Trophoblast cell (in vitro differentiated cells and primary cell): ENCODE data around the gene RTN1.
A peak's percentile ranks its signal among the peaks of the same experiment; 100 is the strongest.

Experiments
- DNase-seq, 2 donors: peaks; one replicate each; pipeline ENCODE4 v3.0.0-alpha.2; 2016
- H2AFZ ChIP-seq: 2 replicates; pipeline ENCODE4 v1.6.1; 2013; ENCODE audit warnings: low read length, moderate library complexity, mild to moderate bottlenecking; ENCODE audit not compliant: insufficient read depth, poor library complexity
- H2AK5ac ChIP-seq: 2 replicates; pipeline ENCODE4 v1.6.1; 2013; ENCODE audit warnings: mild to moderate bottlenecking, low read length
- H2BK120ac ChIP-seq: 2 replicates; pipeline ENCODE4 v1.6.1; 2013; ENCODE audit warnings: low read length, mild to moderate bottlenecking, moderate library complexity; ENCODE audit not compliant: insufficient read depth, poor library complexity
- H2BK12ac ChIP-seq: 2 replicates; pipeline ENCODE4 v1.6.1; 2013; ENCODE audit warnings: mild to moderate bottlenecking, low read length, moderate library complexity
- H2BK5ac ChIP-seq: 2 replicates; pipeline ENCODE4 v1.6.1; 2013; ENCODE audit warnings: low read length, low read depth, moderate library complexity, mild to moderate bottlenecking; ENCODE audit not compliant: poor library complexity
- H3K14ac ChIP-seq: 2 replicates; pipeline ENCODE4 v1.6.1; 2013; ENCODE audit warnings: mild to moderate bottlenecking, low read length
- H3K18ac ChIP-seq: 2 replicates; pipeline ENCODE4 v1.6.1; 2013; ENCODE audit warnings: mild to moderate bottlenecking, low read length
- H3K23ac ChIP-seq: 2 replicates; pipeline ENCODE4 v1.6.1; 2013; ENCODE audit warnings: low read length
- H3K27ac ChIP-seq: 2 replicates; pipeline ENCODE4 v1.5.1; 2013; ENCODE audit warnings: low read depth, mild to moderate bottlenecking, inconsistent platforms, low read length, moderate library complexity
- H3K27me3 ChIP-seq: 2 replicates; pipeline ENCODE4 v1.6.1; 2013; ENCODE audit warnings: inconsistent platforms, mild to moderate bottlenecking, low read length, moderate library complexity; ENCODE audit not compliant: insufficient read depth
- H3K36me3 ChIP-seq, 2 experiments: 1 replicate in 1 of 2; 2 replicates in 1 of 2; pipeline ENCODE4 v1.6.1; 2013; ENCODE audit warnings: low read length in 2 of 2, mild to moderate bottlenecking in 2 of 2, moderate library complexity in 1 of 2; ENCODE audit not compliant: insufficient read depth in 2 of 2, control insufficient read depth in 1 of 2
- H3K4ac ChIP-seq: 2 replicates; pipeline ENCODE4 v1.6.1; 2013; ENCODE audit warnings: low read depth, mild to moderate bottlenecking, low read length, moderate library complexity
- H3K4me1 ChIP-seq, 2 experiments: 1 replicate in 1 of 2; 2 replicates in 1 of 2; pipeline ENCODE4 v1.6.1; 2013; ENCODE audit warnings: low read length in 2 of 2, mild to moderate bottlenecking in 2 of 2, moderate library complexity in 1 of 2; ENCODE audit not compliant: insufficient read depth in 2 of 2, control insufficient read depth in 1 of 2
- H3K4me2 ChIP-seq: 2 replicates; pipeline ENCODE4 v1.6.1; 2013; ENCODE audit warnings: inconsistent platforms, mild to moderate bottlenecking, low read length, moderate library complexity
- H3K4me3 ChIP-seq: 2 replicates; pipeline ENCODE4 v1.5.1; 2013; ENCODE audit warnings: mild to moderate bottlenecking, low read depth, low read length, inconsistent platforms
- H3K79me1 ChIP-seq: one replicate; pipeline ENCODE4 v1.6.1; 2013; ENCODE audit warnings: low read length
- H3K79me2 ChIP-seq: 2 replicates; pipeline ENCODE4 v1.6.1; 2013; ENCODE audit warnings: low read length, mild to moderate bottlenecking; ENCODE audit not compliant: control insufficient read depth, insufficient read depth, poor library complexity
- H3K9ac ChIP-seq: 2 replicates; pipeline ENCODE4 v1.6.1; 2013; ENCODE audit warnings: mild to moderate bottlenecking, low read length
- H3K9me3 ChIP-seq: 2 replicates; pipeline ENCODE4 v1.6.1; 2013; ENCODE audit warnings: low read depth, mild to moderate bottlenecking, control low read depth, inconsistent platforms, low read length; ENCODE audit not compliant: insufficient read depth
- H4K12ac ChIP-seq: 2 replicates; pipeline ENCODE4 v1.6.1; 2013; ENCODE audit warnings: low read depth, mild to moderate bottlenecking, low read length, moderate library complexity
- H4K8ac ChIP-seq: 2 replicates; pipeline ENCODE4 v1.6.1; 2013; ENCODE audit warnings: low read depth, mild to moderate bottlenecking, low read length, moderate library complexity
- H4K91ac ChIP-seq: one replicate; pipeline ENCODE4 v1.6.1; 2013; ENCODE audit warnings: low read depth, mild to moderate bottlenecking, low read length, moderate library complexity
- WGBS: extraction: QIAGEN DNeasy Blood & Tissue Kit; methylation state at CpG from one replicate; pipeline ENCODE4 v1.1.7; 2013; ENCODE audit warnings: missing lambda C conversion rate; ENCODE audit not compliant: insufficient read length, insufficient coverage; ENCODE audit errors: extremely low coverage; 5-methylcytosine and 5-hydroxymethylcytosine counted together

The RTN1 gene

DNA sequence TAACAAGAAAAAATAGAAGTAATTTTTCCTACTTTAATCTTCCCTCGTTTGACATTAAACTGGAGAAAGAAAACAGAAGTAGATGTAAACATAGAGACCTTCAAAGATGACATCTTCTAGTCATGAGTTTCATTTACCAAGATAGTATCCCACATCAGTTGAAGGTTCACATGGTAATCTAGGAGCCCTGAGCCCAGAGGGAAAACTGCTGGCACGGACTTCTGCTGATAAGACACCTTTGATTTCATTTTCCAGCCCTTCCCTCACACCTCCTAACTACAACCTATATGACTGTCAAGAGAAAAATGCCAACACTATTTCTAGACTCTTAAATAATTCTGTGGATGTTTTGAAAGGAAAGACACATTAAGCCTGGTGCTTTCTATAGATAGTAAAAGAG is 247.9 kb downstream of the RTN1 start:
- H4K12ac ChIP-seq = no peak overlapping the region
- no peak overlapping the region for H2AK5ac ChIP-seq
- H3K23ac ChIP-seq = no peak overlapping the region
- no peak overlapping the region for H3K4me3 ChIP-seq
- no peak overlapping the region for H3K14ac ChIP-seq
- no peak overlapping the region for H4K91ac ChIP-seq
- no peaks in the 10 kb centered on the region for H3K27me3 ChIP-seq
- no peak overlapping the region for H3K27ac ChIP-seq
- WGBS = no CpG with 5 or more reads among the region's 2 CpGs
- H2BK5ac ChIP-seq = no peak overlapping the region
- H4K8ac ChIP-seq = no peak overlapping the region
- H3K9me3 ChIP-seq = no peaks in the 10 kb centered on the region
- no peaks in the 10 kb centered on the region for H3K4me1 ChIP-seq
- H2BK120ac ChIP-seq = no peak overlapping the region
- H3K4me2 ChIP-seq = no peak overlapping the region
- H3K79me2 ChIP-seq = no peaks in the 10 kb centered on the region
- H2AFZ ChIP-seq = no peak overlapping the region
- H2BK12ac ChIP-seq = no peak overlapping the region
- no peaks in the 10 kb centered on the region for H3K79me1 ChIP-seq
- peak; percentile 70 to 74 for DNase-seq
- no peak overlapping the region for H3K18ac ChIP-seq
- no peak overlapping the region for H3K9ac ChIP-seq
- no peak overlapping the region for H3K4ac ChIP-seq
- no peaks in the 10 kb centered on the region for H3K36me3 ChIP-seq

DNA sequence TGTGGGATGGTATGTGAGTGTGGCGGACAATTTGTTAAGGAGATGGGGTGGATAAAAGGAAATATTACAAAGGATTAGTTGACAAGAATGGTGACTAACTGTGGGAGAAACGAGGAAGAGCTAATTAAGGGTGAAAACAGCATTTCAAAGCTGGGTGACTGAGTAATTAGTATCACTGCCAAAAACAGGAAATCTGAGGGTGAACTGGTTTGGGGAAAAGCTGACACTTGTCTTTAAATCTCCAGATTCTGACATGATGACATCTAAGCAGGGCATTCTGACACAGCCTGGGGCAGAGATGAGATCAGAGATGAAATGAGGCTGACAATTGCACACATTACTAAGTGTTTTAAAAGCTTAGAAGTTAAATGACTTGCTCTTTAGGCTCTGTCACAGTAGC is 251.5 kb downstream of the RTN1 start:
- WGBS = 95% methylated on average over 1 of the region's 2 CpGs
- Histone ChIP-seq H3K4ac (no peak overlapping the region), H3K27me3 (no peaks in the 10 kb centered on the region), H3K27ac (no peak overlapping the region), H3K4me1 (no peaks in the 10 kb centered on the region), H3K79me1 (no peaks in the 10 kb centered on the region), H4K12ac (no peak overlapping the region), H2AK5ac (no peak overlapping the region), H2AFZ (no peak overlapping the region), H3K4me2 (no peak overlapping the region), H2BK12ac (no peak overlapping the region), H4K8ac (no peak overlapping the region), H3K4me3 (no peak overlapping the region), H3K14ac (no peak overlapping the region), H3K18ac (no peak overlapping the region), H2BK120ac (no peak overlapping the region), H2BK5ac (no peak overlapping the region), H3K36me3 (no peaks in the 10 kb centered on the region), H3K23ac (no peak overlapping the region), H3K79me2 (no peaks in the 10 kb centered on the region), H4K91ac (no peak overlapping the region), H3K9ac (no peak overlapping the region), H3K9me3 (no peaks in the 10 kb centered on the region)
- DNase-seq = peak; percentile 82 to 91

DNA sequence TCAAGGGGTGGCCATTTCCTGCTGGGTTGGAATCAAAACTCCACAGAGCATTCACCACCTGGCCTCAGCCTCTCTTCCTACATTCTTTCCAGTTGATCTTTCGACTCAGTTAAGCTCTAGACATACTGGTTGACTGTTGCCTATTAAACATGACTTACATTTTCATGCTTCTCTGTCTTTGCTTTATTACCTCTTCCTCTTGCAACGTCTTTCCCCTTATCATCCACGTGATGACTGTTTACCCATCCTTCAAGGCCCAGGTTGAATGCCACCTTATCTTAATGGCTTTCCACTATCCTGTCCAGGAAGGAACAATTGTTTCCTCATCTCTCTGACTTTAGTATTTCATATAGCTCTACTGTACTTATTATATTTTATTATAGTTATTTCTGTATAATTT is 269.5 kb downstream of the RTN1 start:
- no peak overlapping the region for H3K14ac ChIP-seq
- H3K18ac ChIP-seq = no peak overlapping the region
- H3K9ac ChIP-seq = no peak overlapping the region
- no peak overlapping the region for H4K12ac ChIP-seq
- H2BK120ac ChIP-seq = no peak overlapping the region
- no peak overlapping the region for H3K4me2 ChIP-seq
- no peak overlapping the region for H2BK5ac ChIP-seq
- WGBS = no CpG with 5 or more reads among the region's 3 CpGs
- H2AFZ ChIP-seq = no peak overlapping the region
- H4K8ac ChIP-seq = no peak overlapping the region
- H3K36me3 ChIP-seq = no peaks in the 10 kb centered on the region
- H3K4me3 ChIP-seq = no peak overlapping the region
- H2AK5ac ChIP-seq = no peak overlapping the region
- no peaks in the 10 kb centered on the region for H3K79me2 ChIP-seq
- H3K9me3 ChIP-seq = no peaks in the 10 kb centered on the region
- H3K27me3 ChIP-seq = no peaks in the 10 kb centered on the region
- H3K23ac ChIP-seq = no peak overlapping the region
- DNase-seq = peak in 1 of 2 donors; percentile 17
- no peaks in the 10 kb centered on the region for H3K79me1 ChIP-seq
- H3K4me1 ChIP-seq = no peaks in the 10 kb centered on the region
- H3K4ac ChIP-seq = no peak overlapping the region
- no peak overlapping the region for H4K91ac ChIP-seq
- H2BK12ac ChIP-seq = no peak overlapping the region
- H3K27ac ChIP-seq = no peak overlapping the region

DNA sequence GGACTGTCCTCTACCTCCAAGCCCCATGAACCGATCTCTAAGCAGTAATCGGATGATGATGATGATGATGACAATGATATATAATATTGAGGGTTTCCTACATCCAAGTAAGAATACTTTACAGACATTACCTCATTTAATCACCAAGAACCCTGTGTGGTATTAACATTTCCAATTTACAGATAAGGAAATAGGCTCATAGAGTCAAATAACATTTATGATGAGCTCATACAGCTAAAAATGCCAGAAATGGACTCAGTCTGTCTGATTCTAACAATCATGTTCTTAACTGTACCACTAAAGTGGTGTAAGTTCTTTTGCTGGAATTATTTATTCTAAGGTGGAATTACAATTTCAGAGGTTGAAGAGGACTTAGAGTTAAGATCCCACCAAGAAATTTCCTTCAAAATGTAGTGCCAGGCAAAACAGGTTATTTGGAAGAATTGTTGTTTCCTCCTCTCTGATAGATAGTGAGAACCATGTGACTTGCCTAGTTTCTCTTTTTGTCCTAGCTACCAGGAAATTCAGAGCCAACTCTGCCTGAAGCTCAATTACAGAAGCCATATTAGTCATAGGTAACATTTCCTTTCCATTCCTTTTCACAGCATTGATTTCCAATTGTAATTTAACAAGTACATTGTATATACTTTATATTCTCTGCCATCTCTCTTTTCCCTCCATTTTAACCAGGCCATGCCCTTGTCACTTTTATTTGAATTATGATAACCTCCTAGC is 270.2 kb downstream of the RTN1 start:
- H2AFZ ChIP-seq = no peak overlapping the region
- H3K9me3 ChIP-seq = no peaks in the 10 kb centered on the region
- H4K91ac ChIP-seq = no peak overlapping the region
- no peaks in the 10 kb centered on the region for H3K4me1 ChIP-seq
- H3K27me3 ChIP-seq = no peaks in the 10 kb centered on the region
- no peak overlapping the region for H3K23ac ChIP-seq
- H3K36me3 ChIP-seq = no peaks in the 10 kb centered on the region
- H3K4me2 ChIP-seq = no peak overlapping the region
- no peak overlapping the region for H2BK12ac ChIP-seq
- no peak overlapping the region for H3K27ac ChIP-seq
- H3K9ac ChIP-seq = no peak overlapping the region
- no CpG with 5 or more reads among the region's 2 CpGs for WGBS
- H3K4ac ChIP-seq = no peak overlapping the region
- H4K8ac ChIP-seq = no peak overlapping the region
- no peak overlapping the region for H3K14ac ChIP-seq
- no peak overlapping the region for H3K18ac ChIP-seq
- H3K4me3 ChIP-seq = no peak overlapping the region
- H4K12ac ChIP-seq = no peak overlapping the region
- no peak overlapping the region for H2AK5ac ChIP-seq
- H2BK120ac ChIP-seq = no peak overlapping the region
- DNase-seq = peak in 1 of 2 donors; percentile 44
- H2BK5ac ChIP-seq = no peak overlapping the region
- no peaks in the 10 kb centered on the region for H3K79me2 ChIP-seq
- no peaks in the 10 kb centered on the region for H3K79me1 ChIP-seq
